Suppressor macrophage treated with lipopolysaccharide for 4 hours (primary cell): ENCODE measurements around the gene THUMPD2.

Source experiments
- DNase-seq: peaks from one replicate; pipeline ENCODE4 v3.0.0-alpha.2; 2020

The THUMPD2 gene

DNA sequence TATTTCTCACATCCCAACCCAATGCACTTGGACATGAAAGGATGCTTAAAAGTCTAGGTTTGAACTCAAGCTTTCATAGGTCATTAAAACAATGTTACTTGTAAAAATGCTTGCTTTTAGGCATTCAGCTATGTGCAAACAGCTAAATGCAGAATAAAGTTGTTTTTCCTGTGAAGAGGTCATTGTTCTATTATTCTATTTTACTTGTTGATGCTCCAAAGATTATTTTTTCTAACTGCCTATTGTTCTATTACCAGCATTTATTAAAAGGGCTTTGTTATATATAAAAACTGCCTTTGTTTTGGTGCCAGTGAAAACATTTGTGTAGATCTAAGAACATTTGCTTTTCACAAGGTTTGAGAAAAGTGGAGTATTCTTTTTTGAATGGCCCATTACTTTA is 64.0 kb downstream of the THUMPD2 start:
- DNase-seq: no peak

DNA sequence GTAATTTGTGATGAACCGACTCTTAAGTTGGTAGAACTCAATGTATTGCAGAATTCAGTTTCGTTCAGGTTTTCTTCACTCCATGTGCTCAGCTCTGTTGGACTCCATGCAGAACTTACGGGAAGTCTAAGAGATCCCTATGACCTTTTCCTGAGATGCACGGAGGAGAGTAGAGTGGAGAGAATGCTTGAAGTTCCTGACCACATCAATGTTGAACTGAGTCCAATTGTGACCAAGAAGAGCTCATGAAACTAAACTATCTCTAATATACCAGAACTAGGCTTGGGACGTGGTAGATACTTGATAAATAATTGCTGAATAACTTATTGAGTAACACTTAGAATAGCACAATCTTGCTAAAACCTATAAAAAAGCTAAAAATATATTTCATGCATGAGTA is 66.1 kb downstream of the THUMPD2 start:
- no peak for DNase-seq

GRCh38 chr2:39710807-39711206 is 68.3 kb downstream of the THUMPD2 start:
- DNase-seq: no peak

- DNase-seq: no peak
Measured at GRCh38 chr2:39708003-39708402, 71.1 kb downstream of the THUMPD2 start.

DNA sequence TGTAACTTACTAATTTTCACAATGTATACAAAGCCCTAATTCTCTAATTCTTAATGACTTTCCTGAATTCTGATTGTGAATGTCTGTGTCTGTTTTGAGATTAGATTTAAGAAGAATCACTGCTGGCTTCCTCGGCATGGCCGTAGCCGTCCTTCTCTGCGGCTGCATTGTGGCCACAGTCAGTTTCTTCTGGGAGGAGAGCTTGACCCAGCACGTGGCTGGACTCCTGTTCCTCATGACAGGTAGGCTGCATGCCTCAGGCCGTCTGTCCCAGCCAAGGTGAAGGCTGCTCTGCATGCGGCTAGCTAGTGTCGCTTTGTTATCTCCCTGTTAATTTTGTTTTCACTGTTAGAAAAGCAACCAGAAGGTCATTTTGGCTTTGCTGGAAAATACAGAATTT is 72.1 kb downstream of the THUMPD2 start:
- DNase-seq: no peak

DNA sequence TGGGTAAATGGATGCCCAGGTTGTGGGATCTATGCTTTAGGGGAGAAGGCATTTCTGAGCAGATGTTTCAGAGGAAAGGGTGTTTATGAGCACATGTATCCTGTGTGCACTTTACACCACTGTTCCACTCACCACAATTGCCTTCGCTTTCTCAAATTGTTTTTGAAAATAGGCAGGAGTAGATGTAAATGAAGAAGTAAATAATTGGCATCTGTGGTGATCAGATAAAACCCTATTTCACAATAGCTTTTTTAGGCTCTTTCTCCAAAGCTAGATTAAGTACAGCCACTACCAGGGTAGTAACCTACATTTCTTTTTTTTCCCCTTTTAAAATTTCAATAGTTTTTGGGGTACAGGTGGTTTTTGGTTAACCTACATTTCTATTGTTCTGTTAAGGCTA is 72.7 kb downstream of the THUMPD2 start:
- DNase-seq: no peak

- DNase-seq: no peak
Measured at GRCh38 chr2:39705638-39706037, 73.4 kb downstream of the THUMPD2 start.

DNA sequence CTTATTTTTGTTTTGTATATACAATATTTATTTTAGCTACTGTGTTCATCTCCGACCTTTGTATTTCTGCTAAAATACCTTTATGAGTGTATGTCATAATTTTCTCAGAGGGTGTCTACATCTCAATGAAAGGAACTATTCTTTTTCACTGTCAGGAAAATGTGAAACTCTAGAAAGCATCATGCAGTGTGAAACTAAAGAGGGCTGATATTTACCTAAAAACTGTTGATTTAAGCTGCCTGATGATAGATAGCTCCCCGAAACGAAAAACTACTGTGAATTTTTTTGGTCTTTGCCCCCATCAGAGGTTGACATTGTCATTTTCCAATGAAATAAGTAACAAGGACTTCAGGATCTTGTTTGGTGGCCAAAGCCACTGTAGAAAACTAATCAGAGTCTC is 74.5 kb downstream of the THUMPD2 start:
- no peak for DNase-seq

GRCh38 chr2:39703181-39703872 is 75.7 kb downstream of the THUMPD2 start:
- DNase-seq: no peak

- DNase-seq: no peak
Measured at GRCh38 chr2:39701137-39701536, 77.9 kb downstream of the THUMPD2 start.

DNA sequence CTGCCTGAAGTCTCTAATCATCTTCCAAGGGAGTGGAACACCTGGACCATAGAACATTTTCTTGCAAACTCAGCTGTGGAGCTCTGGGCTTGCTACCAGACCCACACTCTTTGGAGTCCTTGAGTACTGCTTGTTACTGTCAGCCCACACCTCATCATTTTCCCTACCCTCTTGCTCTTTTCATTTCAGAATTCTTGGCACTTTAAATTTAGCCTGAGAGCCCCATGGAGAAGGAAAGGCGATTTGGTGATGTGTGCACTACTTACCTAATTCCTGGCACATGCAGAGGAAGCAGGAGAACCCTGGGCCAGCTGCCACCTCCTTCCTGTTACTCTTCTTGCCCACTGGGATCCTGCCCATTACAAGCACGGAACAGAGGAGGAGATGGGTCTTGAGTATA is 81.6 kb downstream of the THUMPD2 start:
- no peak for DNase-seq

- peak; percentile 19 for DNase-seq
Measured at GRCh38 chr2:39696838-39697237, 82.2 kb downstream of the THUMPD2 start.

GRCh38 chr2:39696101-39696553 is 82.9 kb downstream of the THUMPD2 start:
- no peak for DNase-seq

GRCh38 chr2:39693245-39693644 is 85.8 kb downstream of the THUMPD2 start:
- no peak for DNase-seq

DNA sequence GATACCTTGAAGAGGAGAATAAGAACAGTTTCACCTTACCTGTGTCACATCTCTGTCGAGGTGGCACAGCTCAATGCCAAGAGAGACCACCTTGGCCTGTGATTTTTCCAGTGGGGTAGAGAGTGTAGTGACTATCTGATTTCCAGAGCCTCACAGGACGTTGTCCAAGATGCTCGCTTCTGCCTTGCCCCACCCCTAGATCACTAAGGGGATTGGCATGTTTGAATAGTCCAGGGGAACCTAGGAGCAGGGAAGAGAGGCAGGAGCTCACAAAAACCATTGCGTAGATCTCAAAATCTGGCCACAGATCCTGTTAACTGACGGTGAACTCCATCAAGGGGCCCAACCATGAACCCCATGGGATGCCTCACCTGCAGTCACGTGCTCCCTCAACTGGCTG is 89.2 kb downstream of the THUMPD2 start:
- DNase-seq: no peak

- DNase-seq: no peak
Measured at GRCh38 chr2:39689272-39689841, 89.7 kb downstream of the THUMPD2 start.

DNA sequence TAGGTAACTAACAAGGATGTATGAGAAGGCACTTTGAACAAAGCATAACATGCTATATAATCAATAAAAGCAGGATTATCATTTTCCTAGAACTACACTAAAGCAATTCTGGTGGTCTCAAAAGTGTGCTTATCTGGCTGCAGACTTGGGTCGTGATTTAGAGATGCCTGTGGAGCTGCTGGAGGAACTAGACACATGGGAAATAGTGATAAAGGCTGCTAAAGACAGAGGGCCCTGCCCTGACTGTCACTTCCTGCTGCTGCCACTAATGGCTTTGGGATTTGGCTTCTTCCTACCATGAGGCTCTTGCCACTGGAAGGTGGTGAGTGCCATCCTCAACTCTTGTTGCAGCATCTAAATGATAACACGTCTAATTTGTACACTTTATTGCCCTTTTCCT is 90.9 kb downstream of the THUMPD2 start:
- no peak for DNase-seq

DNA sequence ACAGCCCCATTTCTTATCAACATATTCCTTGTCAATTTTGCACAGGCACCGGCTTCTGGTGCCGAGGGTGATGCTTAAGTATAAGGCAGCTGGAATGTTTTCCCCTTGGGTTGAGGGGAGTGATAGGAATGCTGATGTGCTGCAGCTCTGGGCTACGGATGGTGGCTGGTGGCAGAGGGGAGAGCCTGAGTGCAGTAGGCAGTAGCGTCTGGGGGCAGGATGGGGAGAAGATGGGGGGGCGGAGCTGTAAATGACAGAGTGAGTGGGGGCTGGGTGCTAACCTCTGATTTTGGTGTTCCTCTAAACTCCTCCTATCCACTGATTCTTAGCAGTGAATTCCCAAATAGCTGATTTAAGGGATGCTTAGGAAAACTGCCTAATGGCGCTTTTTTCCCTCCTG is 92.6 kb downstream of the THUMPD2 start:
- DNase-seq: no peak
